NCI-H187 treated with DMSO at 0.1 percent for 48 hours (cell line): Measurements from ENCODE around the gene IQCF5.
"Not testable (repeated sequence)": the region's sequence is repeated elsewhere in the genome, so short reads cannot be mapped to it uniquely, and the experiment has no call there.

Experiments used
- DNase-seq: peaks from one replicate; lab custom pipeline; 2025; lab: John Stamatoyannopoulos, UW

The IQCF5 gene

DNA sequence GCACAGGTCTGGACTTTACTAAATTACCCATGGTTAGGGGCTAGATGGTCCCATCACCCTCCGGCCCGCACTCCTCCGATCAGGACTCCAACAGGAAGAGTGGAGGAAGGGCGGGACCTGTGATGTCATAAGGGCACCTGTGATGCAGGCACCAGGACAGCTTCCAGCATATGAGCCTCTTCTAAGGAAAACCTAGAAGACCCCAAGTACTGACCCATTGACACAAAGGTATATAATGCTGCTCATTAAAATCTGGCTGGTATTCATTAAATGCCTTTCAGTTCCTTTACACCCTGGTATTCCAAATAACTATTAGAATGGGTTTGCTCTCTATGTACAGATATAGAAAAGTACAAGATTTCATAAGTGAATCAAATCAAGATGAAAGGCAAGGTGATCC lies at the start of gene IQCF5:
Gene IQCF5, minus strand, starts transcription at position 101 of the 400 bp plus-strand sequence. Its CDS starts 70 bp downstream, at position 31.
- DNase-seq = no peak

DNA sequence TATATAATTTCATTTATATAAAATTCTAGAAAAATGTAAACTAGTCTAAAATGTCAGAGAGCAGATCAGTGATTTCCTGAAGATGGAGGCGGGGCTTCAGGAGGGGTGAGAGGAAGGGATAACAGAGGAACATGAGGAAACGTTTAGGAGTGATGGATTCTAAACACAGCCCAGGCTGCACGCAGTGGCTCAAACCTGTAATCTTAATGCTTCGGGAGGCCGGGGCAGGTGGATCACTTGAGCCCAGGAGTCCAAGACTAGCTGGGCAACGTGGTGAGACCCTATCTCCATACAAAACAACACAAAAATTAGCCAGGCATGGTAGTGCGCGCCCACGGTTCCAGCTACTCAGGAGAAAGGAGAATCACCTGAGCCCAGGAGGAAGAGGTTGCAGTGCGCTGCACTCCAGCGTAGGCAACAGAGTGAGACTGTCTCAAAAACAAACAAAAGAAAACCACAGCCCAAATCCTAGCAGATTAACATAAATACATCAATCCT lies 45.7 kb upstream of the IQCF5 start:
- DNase-seq = no peak

DNA sequence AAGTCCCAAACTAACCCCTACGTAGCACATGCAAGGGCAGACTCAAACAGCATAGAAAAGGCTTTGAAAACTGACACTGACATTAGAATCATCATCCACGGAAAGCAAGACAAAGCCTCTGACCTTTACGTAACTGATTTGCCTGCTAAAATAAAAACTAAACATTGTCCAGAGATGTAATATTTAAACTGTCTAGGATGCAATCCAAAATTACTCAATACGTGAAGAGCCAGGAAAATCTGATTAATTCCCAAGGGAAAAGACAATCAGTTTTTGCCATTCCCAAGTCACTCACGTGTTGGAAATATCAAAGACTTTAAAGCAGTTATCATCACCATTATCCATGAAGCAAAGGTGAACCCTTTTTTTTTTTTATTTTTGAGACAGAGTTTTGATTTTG lies 41.0 kb upstream of the IQCF5 start:
- DNase-seq = no peak

DNA sequence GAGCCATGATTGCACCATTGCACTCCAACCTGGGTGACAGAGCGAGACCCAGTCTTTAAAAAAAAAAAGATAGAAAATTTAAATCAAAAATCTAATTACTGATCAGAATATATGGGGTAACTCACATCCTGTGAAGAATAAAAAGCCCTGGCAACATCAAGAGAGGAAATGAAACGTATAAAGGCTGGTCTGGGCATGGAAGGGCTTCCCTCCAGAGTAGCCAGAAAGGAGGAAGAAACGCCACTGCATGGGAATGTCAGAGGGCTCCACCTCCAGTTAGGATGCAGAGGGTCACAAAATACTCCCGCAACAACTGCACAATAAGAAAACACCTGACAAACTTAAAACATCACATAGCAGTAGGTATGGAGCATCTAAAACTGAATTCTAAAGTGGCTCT lies 32.6 kb upstream of the IQCF5 start:
- no peak for DNase-seq

DNA sequence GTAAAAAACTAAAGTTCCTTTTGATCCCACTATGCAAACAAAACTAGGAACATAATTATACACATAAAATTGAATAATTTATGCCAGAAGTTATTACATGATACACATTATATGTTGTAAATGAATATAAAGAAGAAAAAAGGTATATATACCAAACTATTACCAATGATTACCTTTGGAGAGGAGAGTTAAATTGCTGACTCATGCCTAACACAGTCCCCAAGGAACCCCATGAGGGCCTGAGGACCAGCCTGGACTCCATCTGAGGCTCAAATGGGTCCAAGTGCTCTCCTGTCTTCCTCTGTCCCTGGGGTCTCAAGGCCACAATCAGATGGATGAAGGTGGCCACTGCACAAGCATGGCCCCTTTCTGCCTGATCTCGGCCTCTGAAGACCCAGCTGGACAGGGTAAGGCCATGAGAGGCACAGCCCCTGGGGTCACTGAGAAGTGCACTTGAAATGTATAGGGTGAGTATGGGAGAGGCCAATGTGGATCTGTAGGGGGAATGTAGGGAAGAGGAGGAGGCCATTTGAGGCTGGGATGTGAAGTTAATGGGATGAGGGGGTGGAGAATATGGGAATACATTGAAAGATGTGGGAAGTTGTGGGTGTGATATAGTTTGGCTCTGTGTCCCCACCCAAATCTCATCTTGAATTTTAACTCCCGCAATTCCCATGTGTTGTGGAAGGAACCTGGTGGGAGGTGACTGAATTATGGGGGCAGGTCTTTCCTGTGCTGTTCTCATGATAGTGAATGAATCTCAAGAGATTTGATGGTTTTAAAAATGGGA lies 28.8 kb upstream of the IQCF5 start:
- no peak for DNase-seq

DNA sequence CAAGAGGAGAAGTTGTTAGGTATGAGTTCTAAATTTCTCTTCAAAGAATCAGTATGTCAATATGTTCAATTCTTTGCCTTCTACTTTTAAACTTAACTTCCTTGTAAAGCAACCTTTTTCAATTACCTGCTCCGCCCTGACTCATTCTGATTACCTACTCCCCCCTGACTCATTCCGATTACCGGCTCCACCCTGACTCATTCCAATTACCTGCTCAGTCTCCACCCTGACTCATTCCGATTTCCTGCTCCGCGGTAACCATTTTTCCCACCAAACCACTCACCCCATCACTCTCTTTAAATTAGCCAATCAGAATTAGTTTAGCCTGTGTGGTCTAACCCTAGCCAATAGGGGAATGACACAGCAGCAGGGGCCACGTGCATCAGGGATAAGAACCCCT lies 27.0 kb upstream of the IQCF5 start:
- not testable (repeated sequence) for DNase-seq

DNA sequence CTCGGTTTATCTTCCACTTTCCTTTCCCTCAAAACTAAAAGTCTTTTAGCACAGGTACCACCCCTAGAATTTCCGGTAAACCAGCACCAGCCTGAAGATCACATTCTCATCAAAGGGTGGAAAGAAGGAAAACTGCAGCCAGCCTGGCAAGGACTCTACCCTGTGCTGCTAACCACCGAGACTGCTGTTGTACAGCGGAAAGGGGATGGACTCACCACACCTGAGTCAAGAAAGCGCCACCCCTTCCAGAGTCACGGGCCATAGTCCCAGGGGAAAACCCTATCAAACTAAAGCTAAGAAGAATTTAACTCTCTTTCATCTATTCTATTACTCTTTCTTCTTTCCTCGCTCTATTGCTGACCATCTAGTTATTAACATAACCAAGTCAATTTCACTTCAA lies 24.6 kb upstream of the IQCF5 start:
- not testable (repeated sequence) for DNase-seq

DNA sequence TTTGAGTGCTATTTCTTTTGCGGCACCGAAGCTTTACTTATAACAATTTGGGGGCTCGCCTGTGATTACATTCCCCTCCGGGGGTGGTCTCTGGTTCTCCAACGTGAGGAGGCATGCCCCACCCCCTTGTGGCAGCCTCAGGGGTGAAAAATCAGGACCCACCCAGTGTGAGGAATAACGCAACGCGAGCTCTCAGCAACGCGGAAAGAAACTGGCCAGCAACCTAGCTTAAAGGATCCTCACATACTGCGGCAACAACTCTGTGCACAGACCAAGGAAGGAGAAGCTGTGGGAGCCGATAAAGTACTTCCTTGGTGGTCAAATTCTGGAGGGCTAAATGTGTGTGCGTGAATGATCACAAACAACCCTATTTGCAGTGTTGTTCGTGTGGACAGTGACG lies 22.0 kb upstream of the IQCF5 start:
- no peak for DNase-seq

DNA sequence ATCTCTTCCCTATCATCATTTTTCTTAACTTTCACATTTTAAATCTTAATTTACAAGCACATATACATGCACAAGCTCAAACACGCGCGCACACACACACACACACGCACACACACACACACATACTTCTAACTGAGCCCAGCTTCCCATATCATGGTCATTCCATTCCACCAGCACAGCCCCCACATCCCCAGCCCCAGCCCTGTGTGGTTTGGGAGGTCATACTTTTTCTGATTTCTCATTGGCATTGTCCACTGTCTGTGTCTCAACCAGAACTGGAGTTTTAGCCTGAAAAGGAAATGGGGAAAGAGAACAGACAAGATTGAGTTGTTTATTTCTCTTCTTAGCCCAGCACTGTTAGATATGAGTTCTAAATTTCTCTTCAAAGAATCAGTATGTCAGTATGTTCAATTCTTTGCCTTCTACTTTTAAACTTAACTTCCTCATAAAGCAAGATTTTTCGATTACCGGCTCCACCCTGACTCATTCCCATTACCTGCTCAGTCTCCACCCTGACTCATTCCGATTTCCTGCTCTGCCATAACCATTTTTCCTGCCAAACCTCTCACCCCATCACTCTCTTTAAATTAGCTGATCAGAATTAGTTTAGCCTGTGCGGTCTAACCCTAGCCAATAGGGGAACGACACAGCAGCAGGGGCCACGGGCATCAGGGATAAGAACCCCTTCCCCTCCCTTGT lies 21.4 kb upstream of the IQCF5 start:
- DNase-seq = no peak

DNA sequence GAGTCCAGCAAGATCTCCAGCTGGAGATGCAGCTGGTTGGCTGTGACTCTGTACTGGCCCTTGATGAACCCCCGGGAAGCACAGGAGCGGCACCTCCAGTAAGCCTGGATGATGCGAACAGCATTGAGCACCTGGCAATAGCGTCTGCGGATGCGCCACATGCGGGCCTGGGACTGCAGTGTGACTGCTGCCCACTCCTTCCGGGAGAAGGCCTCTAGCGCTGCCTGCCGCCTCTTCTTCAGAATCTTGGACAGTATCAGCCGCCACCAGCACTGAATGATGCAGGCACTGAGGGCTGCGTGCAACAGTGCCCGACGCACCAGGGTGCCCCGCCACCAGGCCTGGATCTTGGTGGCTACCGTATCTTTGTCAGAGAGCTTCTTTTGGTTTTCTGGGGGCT lies 19.5 kb upstream of the IQCF5 start:
- no peak for DNase-seq

DNA sequence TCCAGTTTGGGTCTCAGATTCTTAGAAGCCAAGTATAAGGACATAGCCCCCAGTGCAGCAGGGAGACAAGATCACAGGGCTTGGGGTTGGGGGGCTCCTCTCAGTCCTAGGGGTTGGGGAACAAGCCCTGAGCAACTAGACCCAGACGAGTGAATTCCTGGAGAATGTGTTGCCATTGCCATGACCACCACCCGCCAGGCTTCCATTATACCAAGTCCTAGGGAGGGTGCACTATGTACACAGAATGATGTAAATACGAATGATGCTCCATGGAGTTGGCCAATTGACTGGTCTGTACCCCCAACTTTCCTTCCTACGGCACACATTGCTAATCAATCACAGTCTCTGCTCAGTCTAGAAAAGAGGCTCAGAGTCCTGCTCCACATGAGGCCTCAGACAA lies 19.0 kb upstream of the IQCF5 start:
- no peak for DNase-seq

DNA sequence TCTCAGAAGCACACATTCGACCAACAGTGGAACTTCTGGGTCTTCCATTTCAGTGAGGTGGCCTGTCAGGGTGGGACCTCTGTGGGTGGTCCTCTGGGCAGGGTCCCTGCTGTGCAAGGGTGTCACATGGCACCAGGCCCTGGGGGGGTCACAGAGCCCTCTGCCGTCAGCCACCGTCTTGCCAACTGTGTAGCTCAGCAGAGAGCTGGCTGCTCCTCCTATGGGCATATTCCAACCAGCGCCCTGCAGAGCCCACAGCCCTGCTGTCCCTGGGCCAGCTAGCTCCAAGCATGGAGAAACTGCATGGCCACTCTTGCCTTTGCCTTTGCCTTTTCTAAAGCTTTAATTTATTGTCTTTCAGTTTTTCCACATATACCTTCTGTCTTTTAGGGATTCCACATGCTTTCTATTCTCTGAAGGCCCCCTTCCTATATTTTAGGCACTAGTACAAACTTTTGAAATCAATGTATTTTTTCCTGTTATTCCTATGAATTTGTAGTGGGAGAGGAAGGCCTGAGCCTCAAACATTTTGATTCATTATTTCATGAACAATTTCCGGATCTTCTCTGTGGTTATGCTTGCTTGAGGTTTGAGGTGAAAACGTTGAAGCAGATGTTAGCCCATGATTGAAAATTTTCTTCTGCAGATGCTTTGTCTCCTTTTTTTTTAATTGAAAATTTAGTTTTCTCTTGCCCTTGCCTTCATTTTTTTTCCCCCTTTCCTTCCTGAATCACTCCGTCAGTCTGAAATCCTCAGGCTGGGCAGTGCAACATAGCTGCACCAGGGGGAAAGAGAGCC lies 16.0 kb upstream of the IQCF5 start:
- DNase-seq = no peak

DNA sequence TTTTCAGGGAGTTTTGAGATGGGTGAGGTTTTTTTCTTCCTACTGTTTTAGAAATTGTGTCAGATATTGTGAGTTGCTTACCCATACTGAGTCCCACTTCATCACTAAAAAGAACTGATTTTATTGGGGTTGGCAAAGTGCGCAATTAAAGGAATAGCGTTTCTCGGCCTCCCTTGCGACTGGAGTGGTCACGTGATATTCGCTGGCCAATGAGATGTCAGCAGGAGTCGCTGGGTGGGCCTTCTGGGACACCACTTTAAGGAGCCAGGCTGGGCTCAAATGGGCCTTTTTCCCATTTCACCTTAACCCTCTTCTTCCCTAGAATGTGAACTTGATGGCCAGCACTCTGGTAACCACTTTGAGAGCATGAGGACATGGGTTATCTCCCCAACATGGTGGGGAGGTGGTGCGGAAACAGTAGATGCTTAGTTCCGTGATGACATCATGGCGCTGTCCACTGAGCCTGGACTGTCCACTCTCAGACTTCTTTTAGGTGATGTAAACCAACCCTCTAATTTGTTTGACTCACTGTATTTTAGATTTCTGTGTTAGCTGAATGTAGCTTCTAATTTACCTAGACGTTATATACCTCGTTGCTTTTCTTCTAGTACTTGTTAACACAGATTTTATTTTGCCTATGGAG lies 13.2 kb upstream of the IQCF5 start:
- no peak for DNase-seq

DNA sequence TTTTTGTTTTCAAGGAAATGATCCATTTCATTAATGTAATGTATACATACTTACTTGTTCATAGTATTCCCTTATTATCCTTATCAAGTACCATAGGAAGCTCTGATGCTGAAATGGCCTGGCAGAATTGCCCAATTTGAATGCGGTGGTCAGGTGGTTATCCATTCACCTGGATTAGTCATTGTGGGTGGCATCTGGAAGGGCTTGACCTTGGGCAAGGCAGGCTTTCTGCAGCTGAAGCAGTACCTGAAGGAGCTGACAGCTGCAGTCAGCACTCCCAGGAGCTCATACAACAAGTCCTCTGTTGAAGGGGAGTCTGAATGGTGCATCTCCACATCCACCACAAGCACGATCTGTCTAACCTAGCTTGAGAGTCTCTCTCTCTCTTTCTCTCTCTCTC lies 12.2 kb upstream of the IQCF5 start:
- DNase-seq = no peak

DNA sequence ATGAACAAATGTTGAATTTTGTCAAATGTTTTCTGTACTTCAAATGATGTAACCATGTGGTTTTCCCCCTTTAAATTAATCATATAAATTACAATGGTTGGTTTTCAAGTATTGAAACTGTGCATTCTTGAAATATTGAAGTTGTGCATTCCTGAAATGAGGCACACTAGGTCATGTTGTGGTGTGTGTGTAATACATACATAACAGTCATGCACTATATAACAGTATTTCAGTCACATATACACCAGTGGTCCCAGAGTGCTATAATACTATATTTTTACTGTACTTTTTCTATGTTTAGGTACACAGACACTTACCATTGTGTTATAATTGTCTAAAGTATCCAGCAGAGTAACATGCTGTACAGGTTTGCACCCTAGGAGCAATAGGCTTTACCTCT lies 11.0 kb upstream of the IQCF5 start:
- DNase-seq = no peak

DNA sequence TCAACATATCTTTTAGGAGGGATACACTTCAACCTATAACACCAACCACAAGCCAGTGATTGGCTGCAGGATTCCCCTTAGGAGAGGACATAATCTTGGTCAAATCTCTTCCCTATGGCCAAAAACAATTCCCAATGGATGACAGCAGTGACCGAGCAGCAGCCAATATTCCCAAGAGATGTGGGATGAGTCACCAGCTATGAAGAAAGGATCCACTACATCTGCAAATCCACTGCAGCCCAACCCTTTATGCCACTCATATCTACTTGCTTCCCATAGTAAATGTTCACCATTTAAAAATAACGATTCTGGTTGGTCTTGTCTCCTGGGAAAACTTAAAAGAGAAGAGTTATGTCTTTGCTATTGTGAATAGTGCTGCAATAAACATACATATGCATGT lies 4.5 kb upstream of the IQCF5 start:
- no peak for DNase-seq

DNA sequence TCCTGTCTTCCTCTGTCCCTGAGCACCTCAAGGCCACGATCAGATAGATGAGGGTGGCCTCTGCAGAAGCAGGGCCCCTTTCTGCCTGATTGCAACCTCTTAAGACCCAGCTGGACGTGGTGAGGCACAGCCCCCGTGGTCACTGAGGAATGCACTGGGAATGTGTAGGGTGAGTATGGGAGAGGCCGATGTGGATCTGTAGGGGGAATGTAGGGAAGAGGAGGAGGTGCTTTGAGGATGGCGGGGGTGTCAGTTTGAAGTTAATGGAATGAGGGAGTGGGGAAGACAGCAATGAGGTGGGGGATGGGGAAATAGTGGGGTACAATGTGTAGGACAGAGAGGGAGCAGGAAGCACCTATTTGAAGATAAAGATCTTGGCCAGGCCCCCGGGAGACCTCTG lies 785 bp upstream of the IQCF5 start:
- no peak for DNase-seq

DNA sequence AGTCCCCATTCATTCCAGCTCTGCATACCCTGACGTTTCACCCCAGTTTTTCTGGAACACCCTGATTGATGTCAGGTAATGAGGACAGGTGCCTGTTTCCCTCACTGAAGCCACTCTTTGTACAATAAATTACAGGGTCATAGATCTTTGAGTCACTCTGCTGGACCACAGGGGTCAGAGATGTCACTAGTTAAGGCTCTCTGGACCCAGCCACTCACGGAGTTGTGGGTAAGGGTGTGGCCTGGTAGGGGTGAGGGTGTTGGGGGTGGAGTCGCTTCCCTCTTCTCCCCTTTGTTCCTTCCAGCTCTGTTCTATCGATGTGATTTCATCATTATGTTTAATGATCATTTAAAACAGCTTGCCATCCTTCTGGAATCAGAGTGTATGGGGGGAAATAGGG lies 512 bp downstream of the IQCF5 start:
- DNase-seq = no peak

DNA sequence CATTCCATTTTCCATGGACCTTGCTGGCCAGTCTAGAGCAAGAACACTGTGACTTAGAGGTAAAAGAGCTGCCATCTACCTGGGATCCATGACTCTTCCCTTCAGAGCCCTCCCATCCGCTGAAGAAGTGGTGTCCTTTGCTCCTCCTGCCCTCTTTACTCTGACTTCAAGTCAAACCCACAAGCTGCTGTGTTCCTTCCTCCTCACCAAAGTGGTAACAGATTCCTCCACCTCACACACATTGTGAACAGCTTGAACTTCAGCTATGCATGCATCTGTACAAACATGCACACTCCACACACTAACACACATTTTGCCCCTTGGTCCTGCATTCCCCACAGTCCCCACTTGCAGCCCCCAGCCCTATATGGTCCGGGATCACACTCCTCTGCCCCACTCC lies 990 bp downstream of the IQCF5 start:
- DNase-seq = no peak

DNA sequence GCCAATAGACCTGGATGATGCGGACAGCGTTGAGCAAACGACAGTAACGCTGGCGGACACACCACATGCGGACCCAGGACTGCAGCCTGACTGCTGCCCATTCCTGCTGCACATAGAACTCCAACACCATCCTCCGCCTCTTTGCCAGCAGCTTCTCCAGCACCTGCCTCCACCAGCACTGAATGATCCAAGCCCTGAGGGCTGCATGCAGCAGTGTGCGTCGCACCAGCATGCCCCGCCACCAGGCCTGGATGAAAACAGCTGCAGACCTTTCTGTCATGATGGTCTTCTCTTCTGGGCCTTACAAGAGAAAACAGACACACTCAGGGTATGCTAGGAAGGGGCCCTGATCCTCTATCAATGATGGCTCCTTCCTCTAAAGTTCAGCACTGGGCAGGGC lies 1.5 kb downstream of the IQCF5 start:
- no peak for DNase-seq

DNA sequence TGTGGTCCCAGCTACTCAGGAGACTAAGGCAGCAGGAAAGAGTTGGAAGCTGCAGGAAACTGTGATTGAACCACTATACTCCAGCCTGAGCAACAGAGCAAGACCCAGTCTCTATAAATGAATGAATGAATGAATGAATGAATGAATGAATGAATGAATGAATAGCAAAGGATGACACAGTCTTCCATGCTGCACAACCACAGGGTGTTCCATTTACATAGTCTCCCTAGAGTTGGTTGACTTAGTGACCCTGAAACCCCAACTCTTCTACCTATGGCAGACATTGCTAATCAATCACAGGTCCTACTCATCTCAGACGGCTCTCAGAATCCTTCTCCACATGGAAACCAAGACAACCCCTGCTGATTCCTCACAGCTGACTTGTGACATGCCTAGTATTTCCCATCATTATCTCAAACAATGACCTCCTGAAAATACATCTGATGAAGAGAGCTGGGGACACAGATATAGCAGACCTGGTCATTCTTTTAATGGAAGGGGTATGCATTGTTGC lies 2.1 kb downstream of the IQCF5 start:
- no peak for DNase-seq

DNA sequence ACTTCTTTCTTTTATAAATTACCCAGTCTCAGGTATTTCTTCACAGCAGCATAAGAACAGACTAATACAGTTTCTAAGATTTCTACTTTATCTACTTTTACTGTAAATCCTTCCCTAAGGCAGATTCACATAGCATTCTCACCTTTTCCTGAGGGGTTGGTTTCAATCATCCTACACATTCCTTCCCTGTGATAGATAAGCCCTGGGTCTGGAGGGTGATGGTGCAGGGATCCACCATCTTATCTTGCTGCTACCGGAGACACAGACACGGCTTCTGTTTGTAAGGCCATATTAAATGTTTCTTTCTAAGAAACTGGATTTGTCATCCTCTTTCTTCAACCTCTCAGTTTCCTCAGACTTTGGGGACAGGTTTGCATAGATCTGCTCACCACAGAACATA lies 6.1 kb downstream of the IQCF5 start:
- DNase-seq = no peak
